A549 treated with dexamethasone at 1 μM for 4 hours (cell line): ENCODE data around the gene SMR3B. TPM values are rescaled to one million over a fixed set of nuclear protein-coding genes. Genes with fewer than 3 reads are reported as not detected.

ENCODE experiments used
- total RNA-seq: library from RNA; stranded (reverse); fragments of 200-300 nt; extraction: Qiagen RNA extraction; gene quantifications from 5 replicates; pipeline ENCODE4 v1.2.3, GENCODE V29; 2022

Gene SMR3B
- total RNA-seq = not detected in 5 replicates

DNA sequence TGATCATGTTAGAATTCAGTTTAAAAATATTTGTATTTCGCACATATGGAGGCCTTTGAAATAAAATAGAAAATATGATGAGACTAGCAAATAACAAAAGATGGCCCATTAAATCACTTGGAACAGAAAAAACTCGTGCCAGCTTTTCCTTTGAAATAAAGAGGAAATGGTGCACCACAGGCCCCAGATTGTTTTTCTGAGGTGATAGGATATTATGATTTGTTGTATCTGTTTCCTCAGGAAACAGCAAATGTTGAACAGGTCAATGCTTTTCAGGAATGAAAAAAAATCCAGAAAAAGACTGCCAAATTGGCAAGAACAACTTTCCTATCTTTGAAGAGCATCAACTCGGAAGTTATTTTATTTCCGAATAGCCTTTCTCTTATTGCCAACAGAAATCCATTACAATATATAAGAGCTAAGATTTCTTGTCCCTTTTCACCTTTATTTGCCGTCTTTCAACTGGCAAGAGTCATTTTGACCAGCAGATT is at the start of gene SMR3B:
Gene SMR3B (plus strand): TSS at position 441 of the 491 bp plus-strand sequence. CDS start 1,380 bp downstream, outside the sequence.

DNA sequence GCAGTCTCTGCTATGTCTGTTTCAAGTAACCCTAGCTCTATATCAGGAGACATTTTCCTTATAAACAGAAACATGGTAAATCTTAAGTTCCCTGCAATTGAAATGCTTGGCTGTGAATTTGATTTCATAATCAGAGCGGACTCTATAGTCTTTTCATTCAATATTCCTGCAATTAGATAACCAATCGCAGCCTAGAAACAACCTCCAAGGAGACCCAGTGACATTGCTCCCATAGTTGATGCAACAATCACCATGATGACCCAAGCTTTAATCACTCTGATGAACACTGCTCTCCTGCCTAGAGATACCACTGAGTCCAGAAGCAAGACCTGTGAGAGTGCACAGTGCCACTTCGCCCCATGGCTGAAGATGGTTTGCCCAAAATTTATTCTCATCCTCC is 48.2 kb upstream of the SMR3B start, which contains the start of gene CABS1:
Gene CABS1 (plus strand): TSS at position 301 of the 400 bp plus-strand sequence. CDS start 59 bp downstream, at position 360.

DNA sequence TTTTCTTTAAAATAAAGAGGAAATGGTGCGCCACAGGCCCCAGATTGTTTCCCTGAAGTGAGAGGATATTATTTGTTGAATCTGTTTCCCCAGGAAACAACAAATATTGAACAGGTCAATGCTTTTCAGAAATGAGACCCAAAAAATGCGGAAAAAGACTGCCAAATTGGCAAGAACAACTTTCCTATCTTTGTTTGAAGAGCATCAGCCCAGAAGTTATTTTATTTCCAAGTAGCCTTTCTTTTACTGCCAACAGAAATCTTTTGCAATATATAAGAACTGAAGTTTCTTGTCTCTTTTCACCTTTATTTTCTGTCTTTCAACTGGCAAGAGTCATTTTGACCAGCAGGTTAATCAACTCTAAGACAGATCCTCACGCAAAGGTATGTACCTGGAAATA is 22.5 kb upstream of the SMR3B start, which contains the start of gene SMR3A:
Gene SMR3A (plus strand): TSS at position 301 of the 400 bp plus-strand sequence. CDS start 1,356 bp downstream, outside the sequence.

DNA sequence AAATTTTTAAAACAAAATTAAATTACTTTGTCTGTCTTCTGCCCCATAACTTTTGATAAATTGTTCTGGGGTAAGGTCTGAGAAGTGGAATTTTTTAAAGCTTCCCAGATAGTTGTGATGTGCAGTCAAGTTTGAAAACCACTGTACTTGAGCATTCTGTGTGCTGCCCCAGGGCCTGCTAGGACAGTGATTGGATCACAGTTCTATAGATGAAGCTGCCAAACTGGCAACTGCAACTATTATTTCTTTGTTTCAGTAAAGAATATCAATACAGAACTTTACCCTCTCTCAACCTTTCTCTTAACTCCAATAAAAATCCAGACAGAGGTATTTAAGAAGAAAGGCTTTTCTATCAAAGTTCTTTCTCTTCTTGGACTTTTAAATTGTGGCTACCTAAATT is 14.6 kb downstream of the SMR3B start, which contains the start of gene OPRPN:
Gene OPRPN (plus strand): TSS at position 361 of the 400 bp plus-strand sequence. CDS start 1,346 bp downstream, outside the sequence.

Other genes starting within 250 kb of the SMR3B start
- gene PRR27, start 228.9 kb upstream of the SMR3B start, total RNA-seq = not detected in 5 replicates
- not detected in 5 replicates for gene ODAM, start 187.4 kb upstream of the SMR3B start, total RNA-seq
- gene FDCSP, start 157.0 kb upstream of the SMR3B start, total RNA-seq = not detected in 5 replicates
- not detected in 5 replicates for gene CSN3, start 140.5 kb upstream of the SMR3B start, total RNA-seq
- not detected in 5 replicates for gene CABS1, start 48.1 kb upstream of the SMR3B start, total RNA-seq
- not detected in 5 replicates for gene SMR3A, start 22.4 kb upstream of the SMR3B start, total RNA-seq
- gene OPRPN, start 14.8 kb downstream of the SMR3B start, total RNA-seq = not detected in 5 replicates
- not detected in 5 replicates for gene MUC7, start 89.1 kb downstream of the SMR3B start, total RNA-seq
- gene AMTN, start 135.4 kb downstream of the SMR3B start, total RNA-seq = 0.12 to 0.18 TPM in 2 of 5 replicates, not detected in the others
- gene AMBN, start 209.1 kb downstream of the SMR3B start, total RNA-seq = not detected in 5 replicates
- gene ENAM, start 245.6 kb downstream of the SMR3B start, total RNA-seq = not detected in 5 replicates